ENCODE data around the gene ZNF775. TPM values are rescaled to one million over a fixed set of nuclear protein-coding genes. Genes with fewer than 3 reads are reported as not detected.

Gene ZNF775
- total and polyA plus RNA-seq, 2 of the 13 experiments (the other 11 are each of a cell fraction or from before 2014, with no cell fraction given), result 3.1 to 3.2 TPM

- no peak for TF ChIP-seq ZNF703 (CRISPR knock-in tag; IDR thresholded peaks at IDR 0.05; ENCODE audit: borderline replicate concordance)
- TF ChIP-seq FOXO1 (CRISPR knock-in tag; IDR thresholded peaks at IDR 0.05), result no peak
- no peak for TF ChIP-seq MLX (CRISPR knock-in tag; IDR thresholded peaks at IDR 0.05)
- no peak for TF ChIP-seq NONO (IDR thresholded peaks at IDR 0.05)
- no peak for TF ChIP-seq NONO (CRISPR knock-in tag; conservative IDR thresholded peaks at IDR 0.05)
These were observed 33.7 kb downstream of the ZNF775 start (continued) for GRCh38 chr7:150412518-150413488.

- H3K36me3 ChIP-seq (replicated peaks in 1 of 2; ENCODE audit: control insufficient read depth in 1 of 2, insufficient read depth in 2 of 2, low read length in 2 of 2), result no peaks in the 10 kb centered on the region
- no peaks in the 10 kb centered on the region for H3K9me3 ChIP-seq (ENCODE audit: low read length)
- BruUV-seq (replicated peaks), result no TSS peak
- WGBS (ENCODE audit: low lambda C conversion rate), result 100% methylated on average over 3 of the region's 11 CpGs
- POLR2A ChIA-PET, result no interaction called here
- CTCF ChIA-PET (ENCODE audit: low intra/inter-chr PET ratio, low total read pairs), result no interaction called here
- intact Hi-C loops (cut with micrococcal nuclease; ENCODE audit: unreplicated experiment) (no loop called here), in situ Hi-C loops (cut with HindIII; ENCODE audit: extremely low pct_ligation_motif_present, low pct_unique_long_range_greater_than_20kb) (no loop called here)
- no peak overlapping the region for H2AFZ ChIP-seq (ENCODE audit: low read length)
- no peak overlapping the region for H3K4me3 ChIP-seq (replicated peaks in 1 of 3; ENCODE audit: insufficient read depth in 1 of 3, low read depth in 2 of 3, low read length in 3 of 3)
- H3K27me3 ChIP-seq (ENCODE audit: control insufficient read depth in 1 of 2, insufficient read depth in 2 of 2, low read length in 2 of 2), result no peaks in the 10 kb centered on the region
- H3K9ac ChIP-seq (ENCODE audit: insufficient read depth, low read depth, low read length), result no peak overlapping the region
- H3K79me2 ChIP-seq (ENCODE audit: insufficient read depth, low read length), result no peaks in the 10 kb centered on the region
- H3K4me2 ChIP-seq (ENCODE audit: low read depth, low read length), result no peak overlapping the region
- H4K20me1 ChIP-seq (ENCODE audit: insufficient read depth, low read length), result 0 out of 2 replicates have a peak, but pooled peaks cover 2% of the 10 kb centered on the region
- TF ChIP-seq ZBTB33 (CRISPR knock-in tag; IDR thresholded peaks at IDR 0.05) (peak; percentile 68; the same call in 1 of the 2 replicates), ZZZ3 (CRISPR knock-in tag; IDR thresholded peaks at IDR 0.05; ENCODE audit: borderline replicate concordance) (no peak)
- DNase-seq (ENCODE audit: low spot score) (no peak), FAIRE-seq (no peak), ATAC-seq (no peak)
- H3K4me1 ChIP-seq (ENCODE audit: insufficient read depth, low read length), result peaks cover 40% of the 10 kb centered on the region
- no peak overlapping the region for H3K27ac ChIP-seq (ENCODE audit: extremely low read length, insufficient read depth, low read length)
These were observed 34.5 kb downstream of the ZNF775 start for GRCh38 chr7:150413640-150414081.
